GM12878 (cell line): ENCODE measurements around the gene HEATR3.
"Not testable (repeated sequence)": the region's sequence is repeated elsewhere in the genome, so short reads cannot be mapped to it uniquely, and the experiment has no call there.

Experiments used
- CHD2 ChIP-seq: IDR thresholded peaks from 2 replicates; pipeline ENCODE4 v1.6.1; 2011; ENCODE audit warnings: low read depth, low read length, improper control_type of control experiment, borderline replicate concordance
- HDAC2 ChIP-seq: fragments of 200-600 bp; sonication (generic); IDR thresholded peaks from 2 replicates; pipeline ENCODE4 v1.6.1; 2017
- IKZF1 ChIP-seq: fragments of 450-650 bp; conservative IDR thresholded peaks from 2 replicates; pipeline ENCODE4 v1.6.1; 2017; ENCODE audit warnings: antibody characterized with exemption, mild to moderate bottlenecking

GRCh38 chr16:50132571-50132970 lies 66.8 kb downstream of the HEATR3 start:
- TF ChIP-seq HDAC2, IKZF1, CHD2: not testable (repeated sequence)
